IMR-90 (cell line): ENCODE data around the gene STXBP6.

Experiments used
- CEBPB ChIP-seq: IDR thresholded peaks from 2 replicates; pipeline ENCODE4 v1.6.1; 2012; ENCODE audit warnings: low read depth, low read length, improper control_type of control experiment
- CTCF ChIP-seq: conservative IDR thresholded peaks from 2 replicates; pipeline ENCODE4 v1.5.1; 2012; ENCODE audit warnings: mild to moderate bottlenecking, low read depth, low read length, improper control_type of control experiment
- POLR2A ChIP-seq: IDR thresholded peaks from 2 replicates; pipeline ENCODE4 v1.6.1; 2012; ENCODE audit warnings: mild to moderate bottlenecking, low read depth, low read length
- USF2 ChIP-seq: fragments of 150-350 bp; IDR thresholded peaks from 2 replicates; pipeline ENCODE4 v1.6.1; 2017; ENCODE audit warnings: mild to moderate bottlenecking, antibody characterized with exemption, low read length, low read depth

GRCh38 chr14:24801024-24801423 is 248.9 kb downstream of the STXBP6 start:
- TF ChIP-seq CEBPB (no peak), USF2 (no peak), CTCF (no peak), POLR2A (no peak)
